IMR-90 (cell line): ENCODE data around the gene RBKS. TPM values are rescaled to one million over a fixed set of nuclear protein-coding genes. Genes with fewer than 3 reads are reported as not detected.

Experiments
- ATAC-seq: fragments of 200-7000 bp; cut with Tn5 transposase; 2 replicates; pipeline ENCODE4 v1.9.1; 2020; ENCODE audit warnings: low read depth, mild to moderate bottlenecking, moderate library complexity
- BruUV-seq: library from RNA; stranded (reverse); fragments of 400-500 nt; replicated peaks from 2 replicates; lab custom pipeline; 2021; lab: Mats Ljungman, UMichigan
- CTCF ChIA-PET: fragments of 300-600 bp; formaldehyde crosslinking; extraction: SDS; loops from one replicate; lab custom pipeline; 2021; ENCODE audit warnings: antibody characterized with exemption; lab: Yijun Ruan, JAX
- POLR2A ChIA-PET: fragments of 300-600 bp; sonication (Branson Sonifier 250); formaldehyde crosslinking; loops from one replicate; lab custom pipeline; 2022; ENCODE audit warnings: antibody characterized with exemption; ENCODE audit not compliant: unreplicated experiment; lab: Charles Lee
- DNase-seq: peaks from one replicate; pipeline ENCODE4 v3.0.0; 2013
- H2AFZ ChIP-seq: replicated peaks from 2 replicates; pipeline ENCODE3; 2013; ENCODE audit warnings: low read length, mild to moderate bottlenecking; ENCODE audit not compliant: poor library complexity
- H2AK5ac ChIP-seq: 2 replicates; pipeline ENCODE4 v1.6.1; 2013; ENCODE audit warnings: low read depth, low read length, inconsistent platforms
- H2AK9ac ChIP-seq: replicated peaks from 2 replicates; pipeline ENCODE3; 2013; ENCODE audit warnings: mild to moderate bottlenecking, low read depth, low read length, moderate library complexity; ENCODE audit not compliant: poor library complexity
- H2BK120ac ChIP-seq: 2 replicates; pipeline ENCODE4 v1.6.1; 2013; ENCODE audit warnings: low read depth, low read length, inconsistent platforms
- H2BK15ac ChIP-seq: 3 replicates; pipeline ENCODE4 v1.6.1; 2013; ENCODE audit warnings: low read depth, low read length, inconsistent platforms
- H2BK20ac ChIP-seq: 2 replicates; pipeline ENCODE4 v1.6.1; 2013; ENCODE audit warnings: low read depth, mild to moderate bottlenecking, inconsistent platforms, low read length, moderate library complexity
- H2BK5ac ChIP-seq: 2 replicates; pipeline ENCODE4 v1.6.1; 2013; ENCODE audit warnings: mild to moderate bottlenecking, low read depth, low read length, inconsistent platforms; ENCODE audit not compliant: poor library complexity, severe bottlenecking
- H3K14ac ChIP-seq: replicated peaks from 2 replicates; pipeline ENCODE4 v1.6.1; 2013; ENCODE audit warnings: low read depth, low read length, inconsistent platforms
- H3K18ac ChIP-seq: 2 replicates; pipeline ENCODE4 v1.6.1; 2013; ENCODE audit warnings: low read depth, low read length, control low read depth
- H3K23ac ChIP-seq: 2 replicates; pipeline ENCODE4 v1.6.1; 2013; ENCODE audit warnings: low read depth, low read length, inconsistent platforms
- H3K27ac ChIP-seq: 2 replicates; pipeline ENCODE4 v1.5.1; 2013; ENCODE audit warnings: mild to moderate bottlenecking, control low read depth, low read length; ENCODE audit not compliant: insufficient read depth
- H3K27me3 ChIP-seq: 2 replicates; pipeline ENCODE4 v1.6.1; 2013; ENCODE audit warnings: low read length; ENCODE audit not compliant: control insufficient read depth, insufficient read depth
- H3K36me3 ChIP-seq: 2 replicates; pipeline ENCODE4 v1.6.1; 2013; ENCODE audit warnings: low read length, mixed read lengths; ENCODE audit not compliant: control insufficient read depth, insufficient read depth
- H3K4ac ChIP-seq: 2 replicates; pipeline ENCODE4 v1.6.1; 2013; ENCODE audit warnings: low read depth, low read length, inconsistent platforms
- H3K4me1 ChIP-seq: 2 replicates; pipeline ENCODE4 v1.6.1; 2013; ENCODE audit warnings: low read length, mixed read lengths; ENCODE audit not compliant: control insufficient read depth, insufficient read depth
- H3K4me2 ChIP-seq: 2 replicates; pipeline ENCODE4 v1.6.1; 2013; ENCODE audit warnings: low read depth, mild to moderate bottlenecking, control low read depth, low read length, moderate library complexity
- H3K4me3 ChIP-seq: 2 replicates; pipeline ENCODE4 v1.5.1; 2013; ENCODE audit warnings: low read depth, mild to moderate bottlenecking, control low read depth, low read length, moderate library complexity; ENCODE audit not compliant: insufficient read depth
- H3K56ac ChIP-seq: 2 replicates; pipeline ENCODE4 v1.6.1; 2013; ENCODE audit warnings: low read length, inconsistent platforms; ENCODE audit not compliant: insufficient read depth; ENCODE audit errors: extremely low read depth
- H3K79me1 ChIP-seq, 2 experiments: 2 replicates each; pipeline ENCODE4 v1.6.1; 2013; ENCODE audit warnings: low read length in 2 of 2, inconsistent platforms in 1 of 2, low read depth in 1 of 2
- H3K9ac ChIP-seq: 2 replicates; pipeline ENCODE4 v1.6.1; 2013; ENCODE audit warnings: low read depth, low read length, control low read depth
- H3K9me1 ChIP-seq: 2 replicates; pipeline ENCODE4 v1.6.1; 2013; ENCODE audit warnings: low read length, inconsistent platforms; ENCODE audit not compliant: insufficient read depth
- H3K9me3 ChIP-seq: 2 replicates; pipeline ENCODE4 v1.6.1; 2013; ENCODE audit warnings: low read length; ENCODE audit not compliant: control insufficient read depth, insufficient read depth
- H4K20me1 ChIP-seq: 2 replicates; pipeline ENCODE4 v1.6.1; 2013; ENCODE audit warnings: low read length, inconsistent platforms; ENCODE audit not compliant: insufficient read depth
- H4K5ac ChIP-seq: 2 replicates; pipeline ENCODE4 v1.6.1; 2013; ENCODE audit warnings: mild to moderate bottlenecking, low read depth, low read length, control low read depth
- H4K8ac ChIP-seq, 2 experiments: 2 replicates each; pipeline ENCODE4 v1.6.1; 2013; ENCODE audit warnings: low read depth in 2 of 2, low read length in 2 of 2, control low read depth in 1 of 2, inconsistent platforms in 1 of 2
- H4K91ac ChIP-seq: 2 replicates; pipeline ENCODE4 v1.6.1; 2013; ENCODE audit warnings: low read depth, low read length, inconsistent platforms; ENCODE audit not compliant: insufficient read depth
- BHLHE40 ChIP-seq: fragments of 150-350 bp; IDR thresholded peaks from 2 replicates; pipeline ENCODE4 v1.6.1; 2016; ENCODE audit warnings: mild to moderate bottlenecking, low read depth, low read length
- CHD1 ChIP-seq: IDR thresholded peaks from 2 replicates; pipeline ENCODE4 v1.6.1; 2012; ENCODE audit warnings: low read depth, low read length, improper control_type of control experiment
- CTCF ChIP-seq: conservative IDR thresholded peaks from 2 replicates; pipeline ENCODE4 v1.5.1; 2012; ENCODE audit warnings: mild to moderate bottlenecking, low read depth, low read length, improper control_type of control experiment
- ELK1 ChIP-seq: fragments of 150-350 bp; IDR thresholded peaks from 2 replicates; pipeline ENCODE4 v1.6.1; 2016; ENCODE audit warnings: low read depth, mild to moderate bottlenecking, low read length, moderate library complexity, borderline replicate concordance
- FOS ChIP-seq: fragments of 150-350 bp; IDR thresholded peaks from 2 replicates; pipeline ENCODE4 v1.6.1; 2016; ENCODE audit warnings: low read depth, low read length
- MAFK ChIP-seq: IDR thresholded peaks from 2 replicates; pipeline ENCODE4 v1.6.1; 2012; ENCODE audit warnings: low read depth, low read length, improper control_type of control experiment
- MAZ ChIP-seq: IDR thresholded peaks from 2 replicates; pipeline ENCODE4 v1.6.1; 2012; ENCODE audit warnings: low read depth, mild to moderate bottlenecking, low read length, improper control_type of control experiment, moderate library complexity, borderline replicate concordance
- MXI1 ChIP-seq: IDR thresholded peaks from 2 replicates; pipeline ENCODE4 v1.6.1; 2012; ENCODE audit warnings: low read depth, mild to moderate bottlenecking, low read length, moderate library complexity, borderline replicate concordance
- NFE2L2 ChIP-seq: fragments of 150-350 bp; IDR thresholded peaks from 2 replicates; pipeline ENCODE4 v1.6.1; 2016; ENCODE audit warnings: low read depth, mild to moderate bottlenecking, low read length
- POLR2A ChIP-seq: IDR thresholded peaks from 2 replicates; pipeline ENCODE4 v1.6.1; 2012; ENCODE audit warnings: mild to moderate bottlenecking, low read depth, low read length
- RAD21 ChIP-seq: IDR thresholded peaks from 2 replicates; pipeline ENCODE4 v1.6.1; 2012; ENCODE audit warnings: low read length, improper control_type of control experiment
- RCOR1 ChIP-seq: IDR thresholded peaks from 2 replicates; pipeline ENCODE4 v1.6.1; 2012; ENCODE audit warnings: mild to moderate bottlenecking, low read length, improper control_type of control experiment; ENCODE audit not compliant: insufficient replicate concordance
- RFX5 ChIP-seq: IDR thresholded peaks from 2 replicates; pipeline ENCODE4 v1.8.0; 2012; ENCODE audit warnings: low read depth, mild to moderate bottlenecking, low read length, moderate library complexity
- SMC3 ChIP-seq: fragments of 150-350 bp; IDR thresholded peaks from 2 replicates; pipeline ENCODE4 v1.6.1; 2016; ENCODE audit warnings: low read depth, mild to moderate bottlenecking, antibody characterized with exemption, low read length, moderate library complexity
- USF2 ChIP-seq: fragments of 150-350 bp; IDR thresholded peaks from 2 replicates; pipeline ENCODE4 v1.6.1; 2017; ENCODE audit warnings: mild to moderate bottlenecking, antibody characterized with exemption, low read length, low read depth
- WGBS, 2 experiments: methylation state at CpG; one replicate each; pipeline versions ENCODE4 v1.1.5 to v1.1.7; 2013; ENCODE audit warnings: missing lambda C conversion rate in 2 of 2; ENCODE audit not compliant: insufficient read length in 1 of 2; ENCODE audit errors: extremely low coverage in 2 of 2; 5-methylcytosine and 5-hydroxymethylcytosine counted together
- dilution Hi-C: fragments of 300-500 bp; cut with HindIII; formaldehyde crosslinking; loops from one replicate; pipeline ENCODE4 v1.14.3; 2018; ENCODE audit warnings: low sequenced_read_pairs; ENCODE audit not compliant: unreplicated experiment
- in situ Hi-C: fragments of 300-500 bp; cut with MboI; formaldehyde crosslinking; loops from 3 replicates; pipeline ENCODE4 v1.14.3; 2019; ENCODE audit warnings: low sequenced_read_pairs, inconsistent platforms, mixed read lengths
- intact Hi-C: fragments of 100-400 bp; cut with micrococcal nuclease; formaldehyde crosslinking; loops from 2 replicates; pipeline ENCODE4 v1.10.0; 2022
- polyA plus RNA-seq, 3 experiments: library from polyadenylated mRNA; depleted of rRNA; stranded (reverse); fragments of >200 nt; gene quantifications; 2 replicates each; pipeline ENCODE4 v1.2.3, GENCODE V29; 2012; ENCODE audit warnings: low replicate concordance in 1 of 3
- total RNA-seq: library from RNA; depleted of rRNA; stranded (reverse); fragments of >200 nt; gene quantifications from 2 replicates; pipeline ENCODE4 v1.2.3, GENCODE V29; 2012

RBKS gene
- total and polyA plus RNA-seq, 2 of the 4 experiments (the other 2 are of a cell fraction), result 1.1 to 1.4 TPM

- Histone ChIP-seq H2BK20ac (no peak overlapping the region), H3K9me1 (0 out of 2 replicates have a peak, but pooled peaks cover 3% of the 10 kb centered on the region), H3K23ac (no peak overlapping the region), H3K4me3 (no peak overlapping the region), H4K20me1 (no peaks in the 10 kb centered on the region), H3K56ac (no peak overlapping the region), H4K91ac (no peak overlapping the region), H4K5ac (no peak overlapping the region), H3K27me3 (no peaks in the 10 kb centered on the region), H3K27ac (no peak overlapping the region), H2BK5ac (no peak overlapping the region), H3K9me3 (no peaks in the 10 kb centered on the region), H3K4ac (0 out of 2 replicates have a peak overlapping the region, but pooled peaks have one; percentile 21), H3K18ac (no peak overlapping the region), H2BK120ac (no peak overlapping the region), H3K4me2 (no peak overlapping the region), H3K79me1 (peaks cover 0 to 7% of the 10 kb centered on the region in 2 experiments; a peak in 1 of 4 replicates), H2AFZ (no peak overlapping the region), H2AK9ac (peak overlapping the region; percentile 9), H3K36me3 (peaks cover 2% of the 10 kb centered on the region), H3K9ac (no peak overlapping the region), H4K8ac (no peak overlapping the region), H2AK5ac (0 out of 2 replicates have a peak overlapping the region, but pooled peaks have one; percentile 18), H2BK15ac (no peak overlapping the region), H3K14ac (no peak overlapping the region; the same call in 1 of the 2 replicates), H3K4me1 (no peaks in the 10 kb centered on the region)
- intact Hi-C loops, result no loop called here
- ChIA-PET CTCF (interaction anchor here (0.6 kb wide), 1 partner anchor 19 kb away, joined by 4 read pairs; no protein-coding TSS in a partner anchor), POLR2A (no interaction called here)
- DNase-seq, result no peak
- BruUV-seq, result no TSS peak
- no peak for ATAC-seq
- dilution Hi-C loops, result no loop called here
- in situ Hi-C loops, result no loop called here
- WGBS, 2 experiments, result no CpG with 5 or more reads among the region's 4 CpGs
- no peak for TF ChIP-seq NFE2L2
- TF ChIP-seq CTCF, result no peak
- TF ChIP-seq RAD21, result no peak
- TF ChIP-seq POLR2A, result no peak
- TF ChIP-seq MXI1, result no peak
- no peak for TF ChIP-seq USF2
- no peak for TF ChIP-seq CHD1
- no peak for TF ChIP-seq RFX5
- no peak for TF ChIP-seq MAZ
- TF ChIP-seq SMC3, result no peak
- TF ChIP-seq ELK1, result no peak
- TF ChIP-seq MAFK, result no peak
- no peak for TF ChIP-seq BHLHE40
- TF ChIP-seq FOS, result no peak
- no peak for TF ChIP-seq RCOR1
Observed at GRCh38 chr2:27925766-27926472, 35.7 kb upstream of the RBKS start.
